Bronchial epithelial cell (primary cell): ENCODE data around the gene MEOX2. TPM values are rescaled to one million over a fixed set of nuclear protein-coding genes. Genes with fewer than 3 reads are reported as not detected.

ENCODE experiments used
- DNase-seq: peaks from one replicate; pipeline ENCODE4 v3.0.0-alpha.2; 2010; ENCODE audit warnings: low read depth
- FAIRE-seq: peaks from 2 replicates; lab custom pipeline; 2011; peaks lifted over from hg19 to GRCh38; lab: Jason Lieb, UNC
- H3K27me3 ChIP-seq: 2 replicates; pipeline ENCODE4 v1.5.1; 2011; ENCODE audit warnings: low read length; ENCODE audit not compliant: control insufficient read depth, insufficient read depth
- H3K36me3 ChIP-seq: 2 replicates; pipeline ENCODE4 v1.5.1; 2011; ENCODE audit warnings: low read length; ENCODE audit not compliant: control insufficient read depth, insufficient read depth
- H3K4me3 ChIP-seq: 2 replicates; pipeline ENCODE4 v1.5.1; 2011; ENCODE audit warnings: mild to moderate bottlenecking, low read depth, low read length, control low read depth
- total RNA-seq: library from RNA; depleted of rRNA; stranded (reverse); fragments of >200 nt; gene quantifications from 2 replicates; pipeline ENCODE4 v1.2.1, GENCODE V29; 2014
- TF ChIP-seq, protein P1 (sequence below): IDR thresholded peaks from 2 replicates; pipeline ENCODE4 v1.5.1; 2011; ENCODE audit warnings: mild to moderate bottlenecking, moderate library complexity, low read length, control low read depth, inconsistent platforms; ENCODE audit not compliant: insufficient read depth, severe bottlenecking

The MEOX2 gene
- total RNA-seq, 1 donor from 2014 or later, result not detected

DNA sequence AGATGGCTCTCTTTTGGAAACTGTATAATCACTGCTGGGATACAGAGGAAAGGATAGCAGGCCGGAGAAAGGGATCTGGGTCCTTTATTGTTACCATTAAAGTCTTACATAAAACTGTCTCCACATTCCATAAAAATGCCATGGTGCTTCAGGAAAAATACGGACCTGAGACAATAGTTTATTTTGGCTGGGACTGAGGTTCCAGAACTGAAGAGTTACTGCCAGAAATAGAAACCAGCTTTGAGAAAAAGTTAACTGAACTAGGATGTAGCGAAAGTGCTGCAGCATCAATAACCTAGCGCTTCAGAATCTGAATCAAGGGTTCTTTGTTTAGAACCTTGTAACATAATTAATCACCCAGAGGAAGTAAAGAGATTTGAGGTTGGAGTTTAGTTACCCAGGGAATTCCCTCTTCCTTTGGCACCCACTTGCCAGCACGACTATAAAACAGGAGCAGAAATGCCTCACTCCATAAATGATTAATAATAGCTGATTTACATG, 38.0 kb downstream of the MEOX2 start:
- FAIRE-seq (no peak), DNase-seq (no peak)
- Histone ChIP-seq H3K36me3 (no peaks in the 10 kb centered on the region), H3K4me3 (no peak overlapping the region), H3K27me3 (no peaks in the 10 kb centered on the region)
- TF ChIP-seq, protein P1, sequence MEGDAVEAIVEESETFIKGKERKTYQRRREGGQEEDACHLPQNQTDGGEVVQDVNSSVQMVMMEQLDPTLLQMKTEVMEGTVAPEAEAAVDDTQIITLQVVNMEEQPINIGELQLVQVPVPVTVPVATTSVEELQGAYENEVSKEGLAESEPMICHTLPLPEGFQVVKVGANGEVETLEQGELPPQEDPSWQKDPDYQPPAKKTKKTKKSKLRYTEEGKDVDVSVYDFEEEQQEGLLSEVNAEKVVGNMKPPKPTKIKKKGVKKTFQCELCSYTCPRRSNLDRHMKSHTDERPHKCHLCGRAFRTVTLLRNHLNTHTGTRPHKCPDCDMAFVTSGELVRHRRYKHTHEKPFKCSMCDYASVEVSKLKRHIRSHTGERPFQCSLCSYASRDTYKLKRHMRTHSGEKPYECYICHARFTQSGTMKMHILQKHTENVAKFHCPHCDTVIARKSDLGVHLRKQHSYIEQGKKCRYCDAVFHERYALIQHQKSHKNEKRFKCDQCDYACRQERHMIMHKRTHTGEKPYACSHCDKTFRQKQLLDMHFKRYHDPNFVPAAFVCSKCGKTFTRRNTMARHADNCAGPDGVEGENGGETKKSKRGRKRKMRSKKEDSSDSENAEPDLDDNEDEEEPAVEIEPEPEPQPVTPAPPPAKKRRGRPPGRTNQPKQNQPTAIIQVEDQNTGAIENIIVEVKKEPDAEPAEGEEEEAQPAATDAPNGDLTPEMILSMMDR, result no peak

DNA sequence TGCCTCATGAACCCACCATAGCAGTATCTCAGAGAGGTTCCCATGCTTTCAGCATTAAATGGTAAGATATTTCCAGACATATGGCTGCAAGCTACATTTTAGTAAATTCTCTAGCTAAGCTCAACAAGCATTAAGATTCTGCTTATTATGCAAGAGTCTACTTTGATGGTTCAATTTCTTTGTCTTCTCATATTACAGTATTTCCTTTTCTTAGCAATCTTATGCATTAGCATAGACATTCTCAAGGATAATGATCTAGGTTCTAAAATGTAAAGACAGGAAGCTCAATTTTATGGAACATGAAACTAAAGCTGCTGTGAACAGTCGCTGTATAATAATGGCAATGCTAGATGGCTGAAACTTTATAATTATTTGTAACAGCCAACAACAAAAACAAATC, 39.2 kb downstream of the MEOX2 start:
- DNase-seq (no peak), FAIRE-seq (no peak)
- H3K27me3 ChIP-seq, result no peaks in the 10 kb centered on the region
- H3K36me3 ChIP-seq, result no peaks in the 10 kb centered on the region
- TF ChIP-seq, protein P1, result no peak
- no peak overlapping the region for H3K4me3 ChIP-seq

DNA sequence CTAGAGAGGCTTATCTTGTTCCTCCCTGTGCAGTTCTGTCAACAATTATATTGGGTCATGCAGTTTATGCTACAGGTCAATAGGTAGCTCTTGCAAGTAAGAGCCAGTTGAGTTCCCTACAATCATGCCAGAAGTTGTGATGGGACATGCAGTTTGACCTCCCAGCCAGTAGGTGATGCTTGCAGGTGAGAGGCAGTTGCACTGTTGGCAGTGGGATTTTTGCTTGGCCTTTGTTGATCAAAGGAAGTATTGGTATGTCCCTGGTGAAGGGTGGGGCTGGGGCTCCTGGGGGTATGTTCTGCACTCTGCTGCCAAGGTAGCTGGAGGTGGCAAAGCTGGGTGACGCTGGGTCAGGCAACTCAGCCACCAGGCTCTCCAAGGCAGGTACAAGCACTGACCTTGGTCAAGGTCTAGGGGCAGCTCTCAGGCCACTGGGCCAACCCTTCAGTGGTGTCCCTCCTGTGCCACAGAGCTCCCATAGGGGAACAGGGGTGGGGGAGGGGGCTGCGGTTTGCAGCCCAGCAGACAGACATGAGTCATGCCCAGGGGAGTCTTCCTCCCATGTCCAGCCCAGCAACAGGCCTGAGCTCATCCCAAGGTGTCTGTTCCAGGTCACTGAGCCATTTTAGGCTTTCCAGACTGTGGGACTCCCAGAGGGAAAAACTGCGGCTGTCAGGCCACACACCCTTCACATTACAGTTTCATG, 43.3 kb downstream of the MEOX2 start:
- Histone ChIP-seq H3K4me3 (no peak overlapping the region), H3K36me3 (no peaks in the 10 kb centered on the region), H3K27me3 (no peaks in the 10 kb centered on the region)
- DNase-seq (no peak), FAIRE-seq (no peak)
- TF ChIP-seq, protein P1, result no peak

DNA sequence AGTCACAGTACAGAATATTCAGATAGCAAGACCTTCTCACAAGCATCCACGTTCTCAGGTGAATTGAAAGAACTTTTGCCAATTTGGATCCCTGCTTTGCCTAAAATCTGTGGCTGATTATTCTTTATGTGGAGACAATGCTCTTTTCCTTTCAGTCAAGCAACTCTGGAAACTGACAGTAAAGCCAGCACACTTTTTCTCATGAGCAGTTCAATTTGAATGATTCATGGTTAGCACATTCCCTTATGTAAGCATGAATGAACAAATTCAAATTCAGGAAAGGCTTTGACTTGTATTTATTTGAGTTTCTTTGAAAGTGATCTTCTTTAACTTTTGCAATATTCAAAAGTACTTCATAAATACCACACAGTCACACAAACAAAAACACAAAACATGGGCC, 57.6 kb downstream of the MEOX2 start:
- Histone ChIP-seq H3K27me3 (no peaks in the 10 kb centered on the region), H3K36me3 (no peaks in the 10 kb centered on the region), H3K4me3 (no peak overlapping the region)
- no peak for FAIRE-seq
- TF ChIP-seq, protein P1, result no peak
- peak; percentile 54 for DNase-seq

DNA sequence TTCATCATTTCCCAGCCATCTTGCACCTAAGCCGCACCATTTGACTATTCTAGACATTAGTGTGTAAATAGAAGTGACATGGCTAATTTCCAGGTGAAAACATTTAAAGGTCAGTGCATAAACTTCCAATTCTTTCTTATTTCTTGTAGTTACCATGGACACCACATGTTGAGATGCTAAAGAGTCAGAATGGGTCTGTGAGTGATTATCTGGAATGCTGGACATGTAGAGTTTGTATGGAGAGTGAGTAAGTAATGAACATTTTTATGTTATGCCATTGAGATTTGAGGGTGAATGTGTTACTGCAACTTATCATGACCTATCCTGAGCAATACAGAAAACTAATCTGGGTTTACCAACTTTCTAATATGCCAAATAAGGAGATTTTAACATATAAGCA, 60.4 kb downstream of the MEOX2 start:
- Histone ChIP-seq H3K4me3 (no peak overlapping the region), H3K27me3 (no peaks in the 10 kb centered on the region), H3K36me3 (no peaks in the 10 kb centered on the region)
- TF ChIP-seq, protein P1, result no peak
- no peak for FAIRE-seq
- DNase-seq, result no peak

DNA sequence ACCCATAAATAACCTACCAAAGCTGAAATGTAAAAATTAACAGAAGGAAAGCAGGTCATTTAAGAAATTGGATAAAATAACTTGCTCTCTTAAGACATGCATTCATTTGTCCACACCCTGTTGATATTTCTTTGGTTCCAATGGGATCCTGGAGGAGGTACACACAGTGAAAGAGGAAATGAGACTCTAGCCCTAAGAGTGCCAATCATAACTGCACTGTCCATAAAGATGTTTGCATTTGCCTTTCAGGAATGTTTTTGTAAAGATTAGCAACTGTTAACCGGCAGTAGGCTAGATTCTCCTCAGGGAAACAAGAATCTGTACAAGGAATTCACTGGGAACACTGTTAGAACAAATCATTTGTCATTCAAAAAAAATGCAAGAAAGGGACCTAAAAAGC, 61.0 kb downstream of the MEOX2 start:
- DNase-seq (no peak), FAIRE-seq (no peak)
- no peaks in the 10 kb centered on the region for H3K36me3 ChIP-seq
- TF ChIP-seq, protein P1, result no peak
- H3K4me3 ChIP-seq, result no peak overlapping the region
- no peaks in the 10 kb centered on the region for H3K27me3 ChIP-seq
